Activated CD8-positive, alpha-beta T cell treated with anti-CD3 and anti-CD28 coated beads for 36 hours (primary cell): Measurements from ENCODE around the gene TDRKH. TPM values are rescaled to one million over a fixed set of nuclear protein-coding genes. Genes with fewer than 3 reads are reported as not detected.
A peak's percentile ranks its signal among the peaks of the same experiment; 100 is the strongest.

Experiments
- ATAC-seq: fragments of 200-7000 bp; cut with Tn5 transposase; one replicate; pipeline ENCODE4 v1.10.0; 2021; ENCODE audit warnings: mild to moderate bottlenecking, moderate library complexity
- CTCF ChIA-PET: fragments of 350-600 bp; sonication (Branson Sonifier 250); formaldehyde crosslinking; loops from one replicate; lab custom pipeline; 2021; ENCODE audit warnings: antibody characterized with exemption; lab: Charles Lee
- POLR2A ChIA-PET: fragments of 350-600 bp; sonication (Branson Sonifier 250); formaldehyde crosslinking; loops from one replicate; lab custom pipeline; 2021; ENCODE audit warnings: antibody characterized with exemption; lab: Charles Lee
- DNase-seq: peaks from one replicate; pipeline ENCODE4 v3.0.0-alpha.2; 2020
- H3K27ac Mint-ChIP-seq: one replicate; pipeline ENCODE4 v1.8.0; 2021; ENCODE audit warnings: mild to moderate bottlenecking, mixed read lengths
- H3K27me3 Mint-ChIP-seq: one replicate; pipeline ENCODE4 v1.8.0; 2021; ENCODE audit warnings: mixed read lengths
- H3K36me3 Mint-ChIP-seq: one replicate; pipeline ENCODE4 v1.8.0; 2021; ENCODE audit warnings: low read depth, mixed read lengths
- H3K4me1 Mint-ChIP-seq: one replicate; pipeline ENCODE4 v1.8.0; 2021; ENCODE audit warnings: low read depth, mixed read lengths
- H3K4me3 Mint-ChIP-seq: one replicate; pipeline ENCODE4 v1.8.0; 2021; ENCODE audit warnings: mild to moderate bottlenecking, moderate library complexity, mixed read lengths
- H3K9me3 Mint-ChIP-seq: one replicate; pipeline ENCODE4 v1.8.0; 2021; ENCODE audit warnings: mixed read lengths
- CTCF ChIP-seq: fragments of 200-600 bp; IDR thresholded peaks from one replicate; pipeline ENCODE4 v1.8.0; 2022; ENCODE audit warnings: antibody characterized with exemption, mild to moderate bottlenecking
- intact Hi-C: fragments of 100-400 bp; cut with micrococcal nuclease; formaldehyde crosslinking; loops from one replicate; pipeline ENCODE4 v1.10.0; 2022
- total RNA-seq, 2 experiments: library from RNA; stranded (reverse); gene quantifications; one replicate each; pipeline ENCODE4 v1.2.3, GENCODE V29; 2021

Gene TDRKH
- total RNA-seq, 2 experiments from 2014 or later = 9.7 to 10.5 TPM

GRCh38 chr1:151833172-151833900 is 43.0 kb upstream of the TDRKH start:
- Mint-ChIP-seq H3K4me1 (peaks cover 75% of the 10 kb centered on the region), H3K4me3 (no peak overlapping the region), H3K9me3 (no peaks in the 10 kb centered on the region), H3K27ac (no peak overlapping the region), H3K36me3 (no peaks in the 10 kb centered on the region), H3K27me3 (no peaks in the 10 kb centered on the region)
- intact Hi-C loops = loop anchor here (10.0 kb wide), 1 partner anchor 239 kb away; no protein-coding TSS in a partner anchor
- CTCF ChIA-PET = no interaction called here
- POLR2A ChIA-PET = interaction anchor here (0.8 to 1.6 kb wide), 3 partner anchors 11 to 77 kb away, joined by 3 read pairs; partner anchors contain the start of gene TDRKH
- no peak for TF ChIP-seq CTCF
- DNase-seq (peak; percentile 30), ATAC-seq (no peak)

- H3K27me3 Mint-ChIP-seq = no peaks in the 10 kb centered on the region
- H3K4me1 Mint-ChIP-seq = peaks cover 80% of the 10 kb centered on the region
- DNase-seq (no peak), ATAC-seq (no peak)
- H3K36me3 Mint-ChIP-seq = no peaks in the 10 kb centered on the region
- TF ChIP-seq CTCF = no peak
- intact Hi-C loops = loop anchor here (10.0 kb wide), 1 partner anchor 238 kb away; no protein-coding TSS in a partner anchor
- ChIA-PET POLR2A (interaction anchor here (0.8 kb wide), 1 partner anchor 42 kb away, joined by 3 read pairs; the partner anchor contains the start of gene TDRKH), CTCF (no interaction called here)
- H3K4me3 Mint-ChIP-seq = no peak overlapping the region
- H3K27ac Mint-ChIP-seq = no peak overlapping the region
- no peaks in the 10 kb centered on the region for H3K9me3 Mint-ChIP-seq
These were observed 42.1 kb upstream of the TDRKH start for GRCh38 chr1:151832318-151832980.

- Mint-ChIP-seq H3K9me3 (no peaks in the 10 kb centered on the region), H3K4me1 (peaks cover 72% of the 10 kb centered on the region), H3K36me3 (no peaks in the 10 kb centered on the region), H3K27me3 (no peaks in the 10 kb centered on the region), H3K27ac (peak within 1 kb of the TSS; percentile 35), H3K4me3 (no peak within 1 kb of the TSS)
- CTCF ChIA-PET = interaction anchor here (1.9 kb wide), 1 partner anchor 57 kb away, joined by 4 read pairs; no protein-coding TSS in a partner anchor
- POLR2A ChIA-PET = no interaction called here
- intact Hi-C loops = loop anchor here (10.0 kb wide), 1 partner anchor 237 kb away; no protein-coding TSS in a partner anchor
- ATAC-seq = no peak
- no peak for DNase-seq
- no peak for TF ChIP-seq CTCF
These were observed 41.3 kb upstream of the TDRKH start, which contains the start of gene RORC for GRCh38 chr1:151831605-151832004. Gene RORC (minus strand): TSS chr1:151831802. CDS start chr1:151831764, 38 bp downstream.

- Mint-ChIP-seq H3K4me1 (peaks cover 72% of the 10 kb centered on the region), H3K9me3 (no peaks in the 10 kb centered on the region), H3K36me3 (no peaks in the 10 kb centered on the region), H3K4me3 (no peak overlapping the region), H3K27ac (no peak overlapping the region), H3K27me3 (no peaks in the 10 kb centered on the region)
- no peak for TF ChIP-seq CTCF
- POLR2A ChIA-PET = interaction anchor here (1.2 kb wide), 1 partner anchor 9 kb away, joined by 3 read pairs; no protein-coding TSS in a partner anchor
- intact Hi-C loops = loop anchor here (10.0 kb wide), 1 partner anchor 236 kb away; no protein-coding TSS in a partner anchor
- no peak for ATAC-seq
- CTCF ChIA-PET = interaction anchor here (1.9 kb wide), 1 partner anchor 57 kb away, joined by 4 read pairs; no protein-coding TSS in a partner anchor
- no peak for DNase-seq
These were observed 40.9 kb upstream of the TDRKH start for GRCh38 chr1:151831256-151831591.
